GM12865 (cell line): ENCODE measurements around the gene LRP11.
A peak's percentile ranks its signal among the peaks of the same experiment; 100 is the strongest.
"Not testable (repeated sequence)": the region's sequence is repeated elsewhere in the genome, so short reads cannot be mapped to it uniquely, and the experiment has no call there.

Source experiments
- DNase-seq: peaks from one replicate; pipeline ENCODE4 v3.0.0; 2010; ENCODE audit warnings: low read depth
- H3K4me3 ChIP-seq: 2 replicates; pipeline ENCODE4 v1.5.1; 2011; ENCODE audit warnings: mild to moderate bottlenecking, low read depth, low read length, control low read depth
- TF ChIP-seq, protein P1 (sequence below): IDR thresholded peaks from 2 replicates; pipeline ENCODE4 v1.5.1; 2011; ENCODE audit warnings: low read length, control low read depth, low read depth, inconsistent platforms; ENCODE audit not compliant: insufficient read depth; ENCODE audit errors: missing control alignments

The LRP11 gene

DNA sequence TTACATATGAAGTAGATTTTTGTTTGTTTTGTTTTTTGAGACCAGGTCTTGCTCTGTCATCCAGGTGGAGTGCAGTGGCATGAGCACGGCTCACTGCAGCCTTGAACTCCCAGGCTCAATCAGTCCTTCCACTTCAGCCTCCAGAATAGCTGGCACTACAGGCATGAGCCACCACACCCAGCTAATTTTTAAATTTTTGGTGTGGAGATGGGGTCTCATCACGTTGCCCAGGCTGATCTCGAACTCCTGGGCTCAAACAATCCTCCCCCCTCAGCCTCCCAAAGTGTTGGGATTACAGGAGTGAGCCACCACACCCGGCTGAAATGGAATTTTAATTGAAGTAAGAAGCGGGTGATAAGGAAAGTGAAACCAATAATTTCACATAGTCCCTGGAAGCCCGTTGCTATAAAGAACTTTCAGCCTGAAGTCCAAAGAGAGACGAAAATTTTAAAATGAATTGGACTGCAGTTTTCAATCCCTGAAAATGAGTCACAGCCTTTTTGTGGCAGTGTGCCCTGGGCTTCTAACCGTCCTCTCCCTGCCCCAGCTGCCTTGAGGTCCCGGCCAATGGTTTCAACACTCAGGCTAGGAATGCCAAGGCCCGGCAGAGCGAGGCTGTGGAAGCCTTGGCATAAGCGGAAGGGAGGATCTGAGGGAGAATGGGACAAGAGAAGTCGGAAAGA, 33.0 kb upstream of the LRP11 start:
- no peak for DNase-seq
- TF ChIP-seq, protein P1, sequence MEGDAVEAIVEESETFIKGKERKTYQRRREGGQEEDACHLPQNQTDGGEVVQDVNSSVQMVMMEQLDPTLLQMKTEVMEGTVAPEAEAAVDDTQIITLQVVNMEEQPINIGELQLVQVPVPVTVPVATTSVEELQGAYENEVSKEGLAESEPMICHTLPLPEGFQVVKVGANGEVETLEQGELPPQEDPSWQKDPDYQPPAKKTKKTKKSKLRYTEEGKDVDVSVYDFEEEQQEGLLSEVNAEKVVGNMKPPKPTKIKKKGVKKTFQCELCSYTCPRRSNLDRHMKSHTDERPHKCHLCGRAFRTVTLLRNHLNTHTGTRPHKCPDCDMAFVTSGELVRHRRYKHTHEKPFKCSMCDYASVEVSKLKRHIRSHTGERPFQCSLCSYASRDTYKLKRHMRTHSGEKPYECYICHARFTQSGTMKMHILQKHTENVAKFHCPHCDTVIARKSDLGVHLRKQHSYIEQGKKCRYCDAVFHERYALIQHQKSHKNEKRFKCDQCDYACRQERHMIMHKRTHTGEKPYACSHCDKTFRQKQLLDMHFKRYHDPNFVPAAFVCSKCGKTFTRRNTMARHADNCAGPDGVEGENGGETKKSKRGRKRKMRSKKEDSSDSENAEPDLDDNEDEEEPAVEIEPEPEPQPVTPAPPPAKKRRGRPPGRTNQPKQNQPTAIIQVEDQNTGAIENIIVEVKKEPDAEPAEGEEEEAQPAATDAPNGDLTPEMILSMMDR, result no peak
- H3K4me3 ChIP-seq, result no peak overlapping the region

DNA sequence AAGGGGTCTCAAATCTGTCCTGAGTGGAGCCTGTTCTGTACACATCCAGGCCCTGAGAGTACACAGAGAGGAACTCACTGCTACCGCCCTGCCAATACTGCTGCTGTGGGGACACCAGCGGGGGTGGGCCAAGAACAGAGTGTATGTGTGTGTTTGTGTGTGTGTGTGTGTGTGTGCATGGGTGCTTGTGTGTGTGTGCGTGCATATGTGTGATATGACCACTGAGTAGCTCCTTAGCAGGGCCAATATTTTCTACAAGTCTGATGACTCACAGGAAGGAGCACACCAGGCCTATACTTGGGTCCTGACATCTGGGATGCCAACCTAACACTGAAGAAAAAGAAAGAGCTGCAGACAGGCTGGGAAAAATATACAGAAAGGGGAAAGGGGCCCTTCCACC, 32.3 kb upstream of the LRP11 start:
- TF ChIP-seq, protein P1, result no peak
- H3K4me3 ChIP-seq, result no peak overlapping the region
- no peak for DNase-seq

- TF ChIP-seq, protein P1, result no peak
- no peak overlapping the region for H3K4me3 ChIP-seq
- DNase-seq, result peak; percentile 36
Observed at GRCh38 chr6:149895833-149896271, 31.7 kb upstream of the LRP11 start.

DNA sequence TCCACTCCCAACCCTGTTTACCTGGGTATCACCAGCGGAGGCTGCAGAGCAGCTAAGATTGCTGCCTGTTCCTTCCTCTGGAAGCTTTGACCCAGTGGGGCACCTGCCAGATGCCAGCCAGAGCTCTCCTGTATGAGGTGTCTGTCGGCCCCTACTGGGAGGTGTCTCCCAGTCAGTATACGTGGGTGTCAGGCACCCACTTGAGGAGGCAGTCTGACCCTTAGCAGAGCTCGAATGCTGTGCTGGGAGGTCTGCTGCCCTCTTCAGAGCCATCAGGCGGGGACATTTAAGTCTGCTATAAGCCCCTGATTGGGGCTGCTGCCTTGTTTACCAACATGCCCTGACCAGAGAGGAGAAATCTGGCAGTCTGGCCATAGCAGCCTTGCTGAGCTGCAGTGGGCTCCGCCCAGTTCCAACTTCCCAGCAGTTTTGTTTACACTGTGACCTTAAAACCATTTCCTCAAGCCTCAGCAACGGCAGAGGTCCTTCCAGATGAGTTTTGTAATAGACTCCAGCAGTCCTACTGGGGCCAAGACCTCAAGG, 31.0 kb upstream of the LRP11 start:
- TF ChIP-seq, protein P1, result no peak
- DNase-seq, result no peak
- no peak overlapping the region for H3K4me3 ChIP-seq

DNA sequence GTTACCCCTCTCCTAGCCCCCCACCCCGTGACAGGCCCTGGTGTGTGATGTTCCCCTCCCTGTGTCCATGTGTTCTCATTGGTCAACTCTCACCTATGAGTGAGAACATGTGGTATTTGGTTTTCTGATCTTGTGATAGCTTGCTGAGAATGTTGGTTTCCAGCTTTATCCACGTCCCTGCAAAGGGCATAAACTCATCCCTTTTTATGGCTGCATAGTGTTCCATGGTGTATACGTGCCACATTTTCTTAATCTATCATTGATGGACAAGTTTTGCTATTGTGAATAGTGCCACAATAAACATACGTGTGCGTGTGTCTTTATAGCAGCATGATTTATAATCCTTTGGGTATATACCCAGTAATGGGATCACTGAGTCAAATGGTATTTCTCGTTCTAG, 27.7 kb upstream of the LRP11 start:
- H3K4me3 ChIP-seq, DNase-seq: not testable (repeated sequence)

DNA sequence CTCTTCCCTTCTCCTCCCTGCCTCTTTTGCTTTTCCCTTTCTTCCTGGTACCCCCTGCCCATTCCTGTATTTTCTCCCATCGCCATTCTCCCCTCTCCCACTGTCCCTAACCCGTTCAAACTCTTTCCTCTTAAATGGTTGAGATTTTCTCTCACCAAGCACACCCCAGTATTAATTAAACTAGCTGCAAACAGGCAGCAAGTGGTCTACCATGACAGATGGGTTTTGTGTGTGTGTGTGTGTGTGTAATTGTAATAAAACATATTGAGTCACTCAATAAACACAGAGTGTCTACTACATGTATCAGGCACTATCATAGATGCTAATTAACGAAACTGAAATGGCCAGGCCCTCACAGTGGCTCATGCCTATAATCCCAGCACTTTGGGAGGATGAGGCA, 27.1 kb upstream of the LRP11 start:
- TF ChIP-seq, protein P1, result no peak
- no peak overlapping the region for H3K4me3 ChIP-seq
- no peak for DNase-seq

DNA sequence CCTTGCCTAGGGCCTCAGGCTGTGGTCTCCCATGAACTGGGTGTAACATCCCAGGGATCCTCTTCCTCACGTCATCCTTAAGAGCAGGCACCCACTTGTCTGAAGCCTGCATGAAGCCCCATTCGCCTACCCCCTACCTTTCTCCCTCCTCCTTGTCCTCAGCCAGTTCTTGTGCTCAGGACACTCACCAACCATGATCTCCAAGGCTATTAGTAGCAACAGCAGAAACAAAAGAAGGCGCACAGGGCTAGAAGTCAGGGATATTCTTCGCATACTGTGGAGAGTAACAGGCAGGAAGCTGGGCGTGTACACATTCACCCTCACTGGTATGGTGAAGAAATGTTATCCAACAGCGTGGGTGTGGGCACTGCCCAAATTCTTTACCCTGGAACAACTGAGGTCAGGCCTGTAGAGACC, 26.5 kb upstream of the LRP11 start:
- DNase-seq, result no peak
- TF ChIP-seq, protein P1, result no peak
- H3K4me3 ChIP-seq, result no peak overlapping the region
